K562 (cell line): Measurements from ENCODE around the gene RDH11. TPM values are rescaled to one million over a fixed set of nuclear protein-coding genes. Genes with fewer than 3 reads are reported as not detected.

Experiments
- ATF7 ChIP-seq: fragments of 450-650 bp; IDR thresholded peaks from 2 replicates; pipeline ENCODE4 v1.7.1; 2014; ENCODE audit warnings: mild to moderate bottlenecking, moderate library complexity
- CAMTA2 ChIP-seq: fragments of 250-450 bp; sonication (Bioruptor Pico); conservative IDR thresholded peaks from 2 replicates; pipeline ENCODE4 v1.5.1; 2022
- GABPB2 ChIP-seq: fragments of 250-450 bp; sonication (Bioruptor Pico); conservative IDR thresholded peaks from 2 replicates; pipeline ENCODE4 v1.5.1; 2021; ENCODE audit warnings: mild to moderate bottlenecking
- MCM7 ChIP-seq, 2 experiments: fragments of 450-650 bp; IDR thresholded peaks; 2 replicates each; pipeline ENCODE4 v1.6.1; 2016 to 2018
- MEIS2 ChIP-seq: fragments of 450-650 bp; IDR thresholded peaks from 2 replicates; pipeline ENCODE4 v1.6.1; 2014; ENCODE audit warnings: mild to moderate bottlenecking; ENCODE audit not compliant: partially characterized antibody
- PKNOX1 ChIP-seq: fragments of 450-650 bp; IDR thresholded peaks from 2 replicates; pipeline ENCODE4 v1.6.1; 2016
- PTBP1 ChIP-seq: fragments of 200-400 bp; formaldehyde crosslinking; IDR thresholded peaks from 2 replicates; pipeline ENCODE4 v1.6.1; 2017; ENCODE audit warnings: low read depth, low read length
- ZNF407 ChIP-seq: fragments of 450-650 bp; IDR thresholded peaks from 2 replicates; pipeline ENCODE4 v1.6.1; 2016; ENCODE audit warnings: low read depth
- ZNF717 ChIP-seq: fragments of 250-450 bp; sonication (Bioruptor Pico); IDR thresholded peaks from 2 replicates; pipeline ENCODE4 v1.5.0; 2021
- polyA plus RNA-seq, 8 experiments: library from polyadenylated mRNA; depleted of rRNA in 4 of 8; stranded (reverse) in 5 of 8; unstranded in 3 of 8; fragments of >200 nt; fragmentation: Nextera tagmentation in 2 of 8; fragmentation: Illumina TruSeq in 1 of 8; extraction: Ambion mirVana in 2 of 8; extraction: Trizol in 1 of 8; gene quantifications; 2 replicates each; pipeline versions ENCODE4 v1.2.1 to v1.2.3, GENCODE V29; 2011 to 2014; ENCODE audit warnings: inconsistent platforms in 1 of 8, missing spikeins in 1 of 8
- total RNA-seq, 7 experiments: library from RNA; depleted of rRNA in 6 of 7; stranded (reverse); fragments of >200 nt in 6 of 7; fragmentation: Illumina TruSeq in 2 of 7; extraction: Trizol in 2 of 7; gene quantifications; 2 replicates each; pipeline versions ENCODE4 v1.2.1 to v1.2.3, GENCODE V29; 2011 to 2021; ENCODE audit warnings: low replicate concordance in 1 of 7

Gene RDH11
- total and polyA plus RNA-seq, 9 of the 15 experiments (the other 6 are each of a cell fraction or from before 2014, with no cell fraction given), result 50.6 to 172 (median 70.5) TPM

- TF ChIP-seq ZNF407 (no peak), CAMTA2 (CRISPR knock-in tag) (no peak), ATF7 (no peak), ZNF717 (CRISPR knock-in tag) (no peak), PTBP1 (no peak), GABPB2 (CRISPR knock-in tag) (no peak), MEIS2 (peak; percentile 66), MCM7 (IDR thresholded peaks at IDR 0.05) (no peak), PKNOX1 (peak; percentile 63)
Measured at GRCh38 chr14:67718265-67718664, 22.7 kb upstream of the RDH11 start (continued).
